Epithelial cell of proximal tubule (primary cell): ENCODE data around the gene ZMIZ1. TPM values are rescaled to one million over a fixed set of nuclear protein-coding genes. Genes with fewer than 3 reads are reported as not detected.

ENCODE experiments used
- DNase-seq: peaks from one replicate; pipeline ENCODE4 v3.0.0-alpha.2; 2011; ENCODE audit warnings: low read depth
- H3K4me3 ChIP-seq: 2 replicates; pipeline ENCODE4 v1.5.1; 2011; ENCODE audit warnings: low read depth, mild to moderate bottlenecking, low read length
- total RNA-seq: library from RNA; depleted of rRNA; stranded (reverse); fragments of >200 nt; gene quantifications from 2 replicates; pipeline ENCODE4 v1.2.3, GENCODE V29; 2015
- TF ChIP-seq, protein P1 (sequence below): conservative IDR thresholded peaks from 2 replicates; pipeline ENCODE4 v1.5.1; 2012; ENCODE audit warnings: low read depth, mild to moderate bottlenecking, low read length

Gene ZMIZ1
- total RNA-seq, 1 donor from 2014 or later = 21.4 TPM

DNA sequence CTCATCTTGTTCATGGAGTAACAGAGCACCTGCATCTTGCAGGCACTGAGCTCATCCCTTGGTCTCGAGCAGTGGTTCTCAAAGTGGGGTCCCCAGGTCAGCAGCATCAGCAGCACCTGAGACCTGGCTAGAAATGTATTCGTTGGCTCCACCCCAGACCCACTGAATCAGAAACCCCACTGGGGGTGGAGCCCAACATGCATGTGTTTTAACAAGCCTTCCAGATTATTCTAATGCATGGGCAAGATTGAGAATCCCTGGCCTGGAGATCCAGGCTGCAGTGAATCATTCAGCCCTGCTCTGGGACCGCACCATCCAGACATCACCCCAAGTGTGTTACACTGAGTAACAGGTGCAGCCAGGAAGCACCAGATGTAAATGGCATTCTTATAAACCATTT is 193.4 kb downstream of the ZMIZ1 start:
- no peak for DNase-seq
- no peak overlapping the region for H3K4me3 ChIP-seq
- TF ChIP-seq, protein P1, sequence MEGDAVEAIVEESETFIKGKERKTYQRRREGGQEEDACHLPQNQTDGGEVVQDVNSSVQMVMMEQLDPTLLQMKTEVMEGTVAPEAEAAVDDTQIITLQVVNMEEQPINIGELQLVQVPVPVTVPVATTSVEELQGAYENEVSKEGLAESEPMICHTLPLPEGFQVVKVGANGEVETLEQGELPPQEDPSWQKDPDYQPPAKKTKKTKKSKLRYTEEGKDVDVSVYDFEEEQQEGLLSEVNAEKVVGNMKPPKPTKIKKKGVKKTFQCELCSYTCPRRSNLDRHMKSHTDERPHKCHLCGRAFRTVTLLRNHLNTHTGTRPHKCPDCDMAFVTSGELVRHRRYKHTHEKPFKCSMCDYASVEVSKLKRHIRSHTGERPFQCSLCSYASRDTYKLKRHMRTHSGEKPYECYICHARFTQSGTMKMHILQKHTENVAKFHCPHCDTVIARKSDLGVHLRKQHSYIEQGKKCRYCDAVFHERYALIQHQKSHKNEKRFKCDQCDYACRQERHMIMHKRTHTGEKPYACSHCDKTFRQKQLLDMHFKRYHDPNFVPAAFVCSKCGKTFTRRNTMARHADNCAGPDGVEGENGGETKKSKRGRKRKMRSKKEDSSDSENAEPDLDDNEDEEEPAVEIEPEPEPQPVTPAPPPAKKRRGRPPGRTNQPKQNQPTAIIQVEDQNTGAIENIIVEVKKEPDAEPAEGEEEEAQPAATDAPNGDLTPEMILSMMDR = no peak

DNA sequence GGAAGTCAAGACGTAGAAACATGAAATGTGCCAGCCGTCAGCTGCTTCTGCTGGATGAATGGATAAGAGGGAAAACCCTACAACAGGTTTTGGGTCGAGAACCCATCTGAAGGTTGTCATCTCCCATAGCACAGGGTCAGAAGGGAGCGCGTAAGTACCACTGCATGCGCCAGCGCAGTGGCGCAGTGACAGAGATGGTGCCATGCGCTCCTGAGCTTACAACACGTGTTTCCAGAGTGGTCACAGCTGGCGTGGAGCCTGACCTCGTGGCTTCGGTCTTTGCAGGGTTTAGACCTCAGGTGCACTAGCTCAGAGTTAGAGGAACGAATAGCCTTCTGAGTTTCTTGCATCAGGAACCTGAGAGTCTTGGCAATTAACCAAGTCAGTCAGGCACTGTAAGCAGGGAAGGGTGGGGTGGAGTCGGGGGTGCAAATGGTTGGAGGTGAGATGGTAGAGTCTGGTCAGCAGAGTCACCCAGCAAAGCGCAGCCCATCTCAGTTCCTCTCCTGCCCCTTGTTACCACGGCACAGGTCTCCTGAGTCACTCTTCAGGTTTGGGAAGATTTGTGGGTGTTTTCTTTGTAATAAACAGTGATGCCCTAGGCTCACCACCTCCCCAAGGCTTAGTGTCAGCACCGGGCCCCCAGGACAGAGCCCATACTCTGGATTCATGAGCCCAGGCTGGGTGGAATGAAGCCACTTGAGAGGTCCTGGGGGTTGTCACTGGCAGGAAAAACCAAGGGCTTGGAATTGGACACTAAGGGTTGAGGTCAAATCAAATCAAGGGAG is 194.4 kb downstream of the ZMIZ1 start:
- no peak for DNase-seq

GRCh38 chr10:79263939-79264338 is 195.2 kb downstream of the ZMIZ1 start:
- DNase-seq = no peak
- TF ChIP-seq, protein P1 = no peak
- H3K4me3 ChIP-seq = no peak overlapping the region

More for the DNA sequence above, 194.4 kb downstream of the ZMIZ1 start:
- TF ChIP-seq, protein P1 = no peak
- H3K4me3 ChIP-seq = no peak overlapping the region

- TF ChIP-seq, protein P1 = no peak
- no peak overlapping the region for H3K4me3 ChIP-seq
- no peak for DNase-seq
These were observed 196.2 kb downstream of the ZMIZ1 start for GRCh38 chr10:79264942-79265341.

- DNase-seq = no peak
- TF ChIP-seq, protein P1 = no peak
- H3K4me3 ChIP-seq = no peak overlapping the region
These were observed 197.3 kb downstream of the ZMIZ1 start for GRCh38 chr10:79266084-79266483.

GRCh38 chr10:79266543-79267312 is 198.0 kb downstream of the ZMIZ1 start:
- TF ChIP-seq, protein P1 = no peak
- H3K4me3 ChIP-seq = no peak overlapping the region
- no peak for DNase-seq
